GF-D8 (cell line): Measurements from ENCODE around the gene ZCCHC9.
"Not testable (repeated sequence)": the region's sequence is repeated elsewhere in the genome, so short reads cannot be mapped to it uniquely, and the experiment has no call there.

ENCODE experiments used
- DNase-seq: peaks from one replicate; lab custom pipeline; 2025; lab: John Stamatoyannopoulos, UW

The ZCCHC9 gene

GRCh38 chr5:81308836-81309235 lies 7.4 kb downstream of the ZCCHC9 start:
- no peak for DNase-seq

- DNase-seq, result no peak
These were observed 9.1 kb downstream of the ZCCHC9 start for GRCh38 chr5:81310402-81311063.

DNA sequence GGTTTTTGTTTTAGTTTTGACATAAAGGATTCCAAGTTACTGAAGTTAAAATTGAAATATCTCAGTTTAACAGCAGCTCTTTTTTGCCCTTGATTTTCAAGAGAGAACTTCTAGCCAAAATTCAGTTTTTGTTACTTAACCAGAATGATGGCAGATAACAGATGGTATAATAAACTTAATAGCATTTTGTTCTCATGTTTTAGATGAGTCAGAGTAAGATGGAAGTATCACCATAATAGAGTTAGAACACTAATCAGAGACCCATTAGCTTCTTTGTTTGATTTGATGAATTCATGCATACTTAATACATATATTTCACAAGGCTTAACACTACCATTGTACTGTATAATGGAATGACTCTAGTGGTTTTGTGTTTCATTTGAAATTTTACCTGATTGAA lies 11.9 kb downstream of the ZCCHC9 start:
- DNase-seq, result no peak

GRCh38 chr5:81313686-81314085 lies 12.3 kb downstream of the ZCCHC9 start:
- DNase-seq, result no peak

- DNase-seq, result no peak
These were observed 13.2 kb downstream of the ZCCHC9 start for GRCh38 chr5:81314581-81314980.

- DNase-seq, result no peak
These were observed 13.9 kb downstream of the ZCCHC9 start for GRCh38 chr5:81315336-81315735.

DNA sequence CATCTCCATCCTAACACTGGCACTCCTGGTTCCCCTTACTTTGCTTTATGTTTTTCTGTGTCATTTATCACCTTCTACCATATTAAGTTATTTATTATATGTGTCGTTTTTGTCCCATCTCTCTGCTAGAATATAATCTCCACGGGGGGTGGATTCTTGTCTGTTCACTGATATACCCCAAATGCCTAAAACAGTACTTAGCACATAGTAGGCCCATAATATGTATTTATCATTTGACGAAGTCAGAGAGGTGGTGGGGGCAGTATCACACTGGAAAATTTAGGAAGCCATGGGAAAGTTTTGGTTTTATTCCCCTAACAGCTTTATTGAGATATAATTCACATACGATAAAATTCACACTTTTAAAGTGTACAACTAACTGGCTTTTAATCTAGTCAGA lies 14.4 kb downstream of the ZCCHC9 start:
- DNase-seq, result no peak

- DNase-seq, result no peak
These were observed 15.2 kb downstream of the ZCCHC9 start for GRCh38 chr5:81316571-81316970.

GRCh38 chr5:81317536-81317935 lies 16.1 kb downstream of the ZCCHC9 start:
- no peak for DNase-seq

DNA sequence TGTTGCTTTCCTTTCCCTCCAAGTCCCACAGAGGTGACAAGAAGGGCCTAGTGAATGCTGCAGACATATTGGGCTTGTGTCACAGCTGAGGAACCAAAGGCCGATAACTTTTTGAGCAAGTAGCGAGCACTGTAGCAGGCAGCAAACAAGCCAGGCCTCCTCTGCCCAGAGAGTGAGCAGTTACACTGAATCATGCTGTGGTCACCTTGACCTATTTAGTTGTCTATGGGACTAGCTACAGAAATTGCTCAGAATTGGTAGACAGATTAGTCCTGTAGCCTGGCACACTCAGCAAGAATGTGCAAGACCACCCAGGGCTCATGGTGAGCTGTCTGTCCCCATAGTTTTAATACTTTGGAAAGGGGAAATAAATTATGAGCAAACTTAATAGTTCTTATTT lies 25.2 kb downstream of the ZCCHC9 start:
- no peak for DNase-seq

GRCh38 chr5:81334304-81335061 lies 33.1 kb downstream of the ZCCHC9 start:
- no peak for DNase-seq

DNA sequence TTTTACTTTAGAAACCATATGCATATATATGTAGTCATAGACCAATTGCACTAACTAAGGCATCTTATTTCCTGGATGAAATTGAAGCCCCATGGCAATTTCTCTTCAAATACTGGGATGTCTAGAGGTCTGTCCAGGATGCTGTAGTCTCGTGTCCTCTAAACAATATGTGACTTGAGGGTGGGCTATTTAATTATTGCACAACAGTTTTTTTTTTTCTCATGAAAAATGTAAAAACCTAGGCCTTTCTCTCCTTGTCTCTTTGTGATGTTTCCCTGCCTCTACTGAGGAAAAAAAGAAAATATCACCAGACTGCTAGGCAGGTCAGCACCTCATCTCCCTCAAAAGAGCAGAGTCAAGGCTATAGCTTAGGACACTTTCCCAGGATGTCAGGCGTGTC lies 34.6 kb downstream of the ZCCHC9 start:
- no peak for DNase-seq

GRCh38 chr5:81336556-81336955 lies 35.2 kb downstream of the ZCCHC9 start:
- DNase-seq, result no peak

DNA sequence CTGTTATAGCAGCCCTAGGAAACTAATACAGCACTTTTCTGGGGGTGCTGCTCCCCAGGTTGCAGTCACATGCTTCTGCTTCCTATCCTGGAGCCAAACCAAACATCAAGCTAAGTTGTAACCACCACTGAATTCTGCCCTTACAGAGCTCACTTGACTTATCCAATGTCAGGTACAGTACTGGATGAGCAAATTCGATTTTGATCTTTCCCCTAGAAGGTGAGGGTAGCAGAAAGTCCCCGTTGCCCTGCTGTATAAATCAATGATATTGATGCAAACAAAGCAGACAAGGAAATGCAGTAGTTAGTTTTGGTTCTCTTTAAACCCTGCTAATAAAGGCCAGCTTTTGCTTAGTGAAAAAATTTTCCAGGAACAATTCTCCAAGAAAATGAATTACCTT lies 36.4 kb downstream of the ZCCHC9 start:
- no peak for DNase-seq

DNA sequence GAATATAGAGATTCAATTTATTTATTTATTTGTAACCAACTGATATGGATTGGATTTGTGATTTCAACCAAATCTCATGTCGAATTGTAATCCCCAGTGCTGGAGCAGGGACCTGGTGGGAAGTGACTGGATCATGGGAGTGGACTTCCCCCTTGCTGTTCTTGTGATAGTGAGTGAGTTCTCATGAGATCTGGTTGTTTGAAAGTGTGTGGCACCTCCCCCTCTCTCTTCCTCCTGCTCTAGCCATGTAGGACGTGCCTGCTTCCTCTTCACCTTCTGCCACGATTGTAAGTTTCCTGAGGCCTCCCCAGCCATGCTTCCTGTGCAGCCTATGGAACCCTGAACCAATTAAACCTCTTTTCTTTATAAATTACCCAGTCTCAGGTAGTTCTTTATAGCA lies 36.8 kb downstream of the ZCCHC9 start:
- not testable (repeated sequence) for DNase-seq

DNA sequence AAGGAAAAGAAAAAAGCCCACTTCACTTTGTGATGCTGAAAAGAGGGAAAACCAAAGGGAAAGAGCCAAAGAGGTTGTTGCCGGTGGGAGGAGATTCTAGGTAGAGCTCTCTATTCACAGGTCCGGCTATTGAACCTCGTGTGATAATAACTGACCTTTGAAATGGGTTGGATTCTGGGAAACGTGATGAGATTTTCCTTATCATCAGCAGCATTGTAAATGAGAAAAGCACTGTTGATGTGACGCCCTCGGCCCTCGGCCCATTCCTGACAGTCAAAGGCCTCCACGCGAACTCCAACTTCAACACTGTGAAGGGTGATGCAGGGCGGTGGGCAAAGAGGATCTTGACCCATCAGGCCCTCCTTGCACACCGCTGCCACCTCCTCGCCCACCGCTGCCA lies 43.3 kb downstream of the ZCCHC9 start:
- no peak for DNase-seq

DNA sequence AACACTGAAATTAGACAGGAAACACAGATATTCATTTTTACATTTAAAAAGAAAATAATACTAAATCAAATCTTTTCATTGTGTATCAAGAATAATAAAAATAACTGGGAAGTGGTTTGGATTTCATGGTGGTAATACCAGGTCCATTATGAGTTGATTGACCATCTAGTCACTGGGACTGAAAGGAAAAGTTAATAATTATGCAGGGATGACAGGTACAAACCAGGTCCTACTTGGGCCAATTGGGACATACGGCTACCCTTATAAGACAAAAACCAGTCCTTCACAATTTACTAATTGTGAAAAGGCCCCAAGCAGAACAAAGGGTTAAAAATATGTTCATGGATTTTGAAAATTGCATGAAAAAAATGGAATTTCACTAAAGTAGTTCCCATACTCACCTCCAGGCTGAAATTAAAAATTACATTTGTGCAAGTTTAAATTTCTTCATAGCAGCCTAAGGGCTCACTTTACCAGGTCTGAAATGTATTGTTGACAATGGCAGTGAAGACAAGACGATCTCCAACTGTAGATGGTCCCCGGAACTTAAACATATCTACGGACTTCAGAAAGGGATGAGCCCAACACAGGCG lies 44.1 kb downstream of the ZCCHC9 start:
- no peak for DNase-seq

- no peak for DNase-seq
These were observed 47.8 kb downstream of the ZCCHC9 start for GRCh38 chr5:81349161-81349560.

DNA sequence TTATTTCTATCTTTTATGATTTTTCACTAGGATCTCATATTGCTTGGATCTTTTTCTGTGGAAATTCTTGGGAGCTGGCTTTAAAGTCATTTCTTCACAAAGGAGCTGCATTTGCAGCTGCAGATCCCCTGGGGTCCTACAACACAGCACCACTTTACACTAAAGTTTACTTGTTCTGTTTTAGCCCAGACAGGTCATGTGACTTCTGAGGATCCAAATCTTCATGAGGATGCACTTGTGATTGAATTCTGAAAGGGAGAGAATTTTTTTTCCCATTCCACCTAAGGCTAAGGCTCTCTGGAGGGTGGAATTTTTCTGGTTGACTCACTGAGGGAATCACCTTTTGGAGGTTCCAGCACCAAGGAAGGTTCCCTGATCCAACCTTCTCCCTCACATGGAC lies 49.1 kb downstream of the ZCCHC9 start:
- DNase-seq, result no peak

DNA sequence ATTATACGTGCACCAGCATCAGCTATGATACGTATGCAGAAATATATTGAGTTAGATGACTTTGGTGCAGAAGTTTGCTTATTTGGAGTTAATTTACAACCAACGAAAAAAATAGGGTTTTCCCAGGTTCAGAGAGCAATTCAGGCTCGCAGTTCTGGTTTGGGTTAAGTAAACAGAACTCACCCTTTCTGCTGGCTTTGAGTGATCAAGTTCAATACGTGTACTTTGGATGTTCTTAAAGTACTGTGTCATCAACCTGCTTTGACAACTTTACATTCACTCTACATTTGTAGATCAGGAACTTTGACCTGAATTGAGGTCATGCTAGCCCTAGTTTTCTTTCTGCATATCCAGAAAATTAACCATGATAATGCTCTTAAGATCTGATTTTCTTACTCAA lies 51.8 kb downstream of the ZCCHC9 start:
- DNase-seq, result no peak

GRCh38 chr5:81354093-81354492 lies 52.7 kb downstream of the ZCCHC9 start:
- no peak for DNase-seq

- DNase-seq, result no peak
These were observed 54.2 kb downstream of the ZCCHC9 start for GRCh38 chr5:81355291-81356251.
